DOHH2 (cell line): Measurements from ENCODE around the gene KRTAP12-2.

ENCODE experiments used
- H3F3A ChIP-seq: fragments of 200-600 bp; sonication (generic), shearing (Covaris generic); 2 replicates; pipeline ENCODE4 v1.6.0; 2016; ENCODE audit warnings: antibody characterized with exemption, mild to moderate bottlenecking; ENCODE audit not compliant: control insufficient read depth, insufficient read depth
- H3K27ac ChIP-seq: fragments of 200-600 bp; sonication (generic); 2 replicates; pipeline ENCODE4 v1.5.1; 2014; ENCODE audit warnings: low read depth, mild to moderate bottlenecking, low read length, moderate library complexity
- H3K27me3 ChIP-seq: fragments of 200-600 bp; sonication (generic); 2 replicates; pipeline ENCODE4 v1.6.1; 2014; ENCODE audit warnings: mild to moderate bottlenecking, low read length, mixed read lengths; ENCODE audit not compliant: control insufficient read depth
- H3K36me3 ChIP-seq: fragments of 200-600 bp; sonication (generic); 2 replicates; pipeline ENCODE4 v1.6.1; 2014; ENCODE audit warnings: mild to moderate bottlenecking, low read length, moderate library complexity, mixed read lengths; ENCODE audit not compliant: control insufficient read depth
- H3K4me1 ChIP-seq: fragments of 200-600 bp; sonication (generic); 2 replicates; pipeline ENCODE4 v1.6.1; 2014; ENCODE audit warnings: mild to moderate bottlenecking, low read length, mixed read lengths; ENCODE audit not compliant: control insufficient read depth
- H3K4me2 ChIP-seq: fragments of 200-600 bp; sonication (generic); 2 replicates; pipeline ENCODE4 v1.6.0; 2014; ENCODE audit warnings: mild to moderate bottlenecking, low read length, moderate library complexity
- H3K4me3 ChIP-seq: fragments of 200-600 bp; sonication (generic); 2 replicates; pipeline ENCODE4 v1.5.1; 2014; ENCODE audit warnings: mild to moderate bottlenecking, low read length, mixed read lengths
- H3K79me2 ChIP-seq: fragments of 200-600 bp; sonication (generic); 2 replicates; pipeline ENCODE4 v1.6.1; 2014; ENCODE audit warnings: mild to moderate bottlenecking, low read length, mixed read lengths; ENCODE audit not compliant: control insufficient read depth
- H3K9me2 ChIP-seq: fragments of 200-600 bp; sonication (generic); replicated peaks from 2 replicates; pipeline ENCODE4 v1.6.1; 2014; ENCODE audit warnings: mild to moderate bottlenecking, low read length, mixed read lengths; ENCODE audit not compliant: control insufficient read depth
- H3K9me3 ChIP-seq: fragments of 200-600 bp; sonication (generic); 2 replicates; pipeline ENCODE4 v1.6.1; 2014; ENCODE audit warnings: antibody characterized with exemption, low read length, mixed read lengths; ENCODE audit not compliant: control insufficient read depth, insufficient read depth
- H4K20me1 ChIP-seq: fragments of 200-600 bp; sonication (generic); 2 replicates; pipeline ENCODE4 v1.6.0; 2014; ENCODE audit warnings: low read depth, mild to moderate bottlenecking, antibody characterized with exemption, low read length, moderate library complexity; ENCODE audit not compliant: control insufficient read depth, insufficient read depth
- CTCF ChIP-seq: fragments of 200-600 bp; sonication (generic); IDR thresholded peaks from one replicate; pipeline ENCODE4 v1.5.1; 2014; ENCODE audit warnings: antibody characterized with exemption, mild to moderate bottlenecking, low read depth, low read length; ENCODE audit not compliant: poor library complexity, severe bottlenecking
- EZH2phosphoT487 ChIP-seq: fragments of 200-600 bp; sonication (generic); IDR thresholded peaks from 2 replicates; pipeline ENCODE4 v1.6.1; 2017; ENCODE audit warnings: borderline replicate concordance, mild to moderate bottlenecking, antibody characterized with exemption, low read length, moderate library complexity, mixed read lengths

KRTAP12-2 gene

GRCh38 chr21:44677881-44678280, 11.2 kb upstream of the KRTAP12-2 start:
- Histone ChIP-seq H3K4me1 (no peaks in the 10 kb centered on the region), H3K27ac (no peak overlapping the region), H3K27me3 (no peaks in the 10 kb centered on the region; the same call in 1 of the 2 replicates), H3K9me2 (no peaks in the 10 kb centered on the region), H4K20me1 (no peaks in the 10 kb centered on the region), H3K79me2 (no peaks in the 10 kb centered on the region), H3K9me3 (no peaks in the 10 kb centered on the region), H3K4me3 (no peak overlapping the region), H3K36me3 (no peaks in the 10 kb centered on the region), H3F3A (no peaks in the 10 kb centered on the region), H3K4me2 (no peak overlapping the region)
- no peak for TF ChIP-seq CTCF

GRCh38 chr21:44671911-44672310, 5.2 kb upstream of the KRTAP12-2 start:
- H4K20me1 ChIP-seq, result no peaks in the 10 kb centered on the region
- no peak overlapping the region for H3K4me3 ChIP-seq
- no peaks in the 10 kb centered on the region for H3K4me1 ChIP-seq
- H3K9me2 ChIP-seq, result no peaks in the 10 kb centered on the region
- H3K4me2 ChIP-seq, result no peak overlapping the region
- no peaks in the 10 kb centered on the region for H3F3A ChIP-seq
- H3K9me3 ChIP-seq, result peaks cover 2% of the 10 kb centered on the region; the same call in 1 of the 2 replicates
- H3K27ac ChIP-seq, result no peak overlapping the region
- H3K36me3 ChIP-seq, result no peaks in the 10 kb centered on the region
- no peak for TF ChIP-seq EZH2phosphoT487
- no peak for TF ChIP-seq CTCF
- no peaks in the 10 kb centered on the region for H3K27me3 ChIP-seq
- H3K79me2 ChIP-seq, result no peaks in the 10 kb centered on the region

DNA sequence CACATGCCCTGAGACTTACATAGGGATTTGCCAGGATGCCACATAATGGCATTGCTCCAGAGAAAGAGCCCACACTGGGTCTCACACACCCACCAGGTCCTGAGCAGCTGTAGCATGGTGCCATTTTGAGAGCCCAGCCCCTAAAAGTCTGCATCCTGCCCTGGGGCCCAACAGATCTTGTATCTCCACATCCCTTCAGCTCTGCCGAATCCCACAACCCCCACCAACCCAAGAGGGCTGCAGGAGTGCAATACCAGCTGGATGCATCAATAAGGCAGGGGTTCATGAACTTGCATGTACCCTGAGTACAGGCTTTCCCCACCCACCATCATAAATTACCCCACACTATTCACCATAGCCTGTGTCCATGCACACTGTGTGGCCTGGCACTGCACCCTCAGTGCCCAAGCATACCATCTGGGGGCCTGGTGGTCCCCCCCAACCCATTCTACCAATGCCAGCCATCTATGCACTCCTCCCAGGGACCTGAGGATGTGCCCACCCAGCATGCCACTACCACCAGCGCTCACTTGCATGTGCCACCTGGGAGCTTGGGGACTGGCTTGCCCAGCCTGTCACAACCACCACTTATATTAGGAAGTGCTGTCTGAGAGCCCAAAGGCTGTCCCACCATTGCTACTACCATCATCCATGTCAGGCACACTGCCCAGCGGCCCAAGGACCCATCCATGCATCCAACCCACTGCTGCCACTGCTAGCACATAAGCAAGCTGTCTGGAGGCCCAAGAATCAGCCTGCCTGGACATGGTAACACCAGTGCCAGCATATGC, 4.1 kb upstream of the KRTAP12-2 start:
- Histone ChIP-seq H3K9me2 (no peaks in the 10 kb centered on the region), H3K27ac (no peak overlapping the region), H3K4me2 (no peak overlapping the region), H3K4me3 (no peak overlapping the region), H3K36me3 (no peaks in the 10 kb centered on the region), H3F3A (no peaks in the 10 kb centered on the region), H3K27me3 (no peaks in the 10 kb centered on the region), H3K4me1 (no peaks in the 10 kb centered on the region), H3K9me3 (peaks cover 2% of the 10 kb centered on the region; the same call in 1 of the 2 replicates), H4K20me1 (no peaks in the 10 kb centered on the region), H3K79me2 (no peaks in the 10 kb centered on the region)
- no peak for TF ChIP-seq EZH2phosphoT487
- no peak for TF ChIP-seq CTCF
